NCI-H510A (cell line): Measurements from ENCODE around the gene DNAL4.
A peak's percentile ranks its signal among the peaks of the same experiment; 100 is the strongest.

Experiments
- DNase-seq: peaks from one replicate; lab custom pipeline; 2025; lab: John Stamatoyannopoulos, UW

The DNAL4 gene

GRCh38 chr22:38793721-38794466, at the start of gene DNAL4:
Gene DNAL4 (minus strand): TSS chr22:38794143. CDS start chr22:38782731, 11,412 bp downstream.
- peak; percentile 84 for DNase-seq

GRCh38 chr22:38843201-38843656, 49.3 kb upstream of the DNAL4 start:
- peak; percentile 51 for DNase-seq

DNA sequence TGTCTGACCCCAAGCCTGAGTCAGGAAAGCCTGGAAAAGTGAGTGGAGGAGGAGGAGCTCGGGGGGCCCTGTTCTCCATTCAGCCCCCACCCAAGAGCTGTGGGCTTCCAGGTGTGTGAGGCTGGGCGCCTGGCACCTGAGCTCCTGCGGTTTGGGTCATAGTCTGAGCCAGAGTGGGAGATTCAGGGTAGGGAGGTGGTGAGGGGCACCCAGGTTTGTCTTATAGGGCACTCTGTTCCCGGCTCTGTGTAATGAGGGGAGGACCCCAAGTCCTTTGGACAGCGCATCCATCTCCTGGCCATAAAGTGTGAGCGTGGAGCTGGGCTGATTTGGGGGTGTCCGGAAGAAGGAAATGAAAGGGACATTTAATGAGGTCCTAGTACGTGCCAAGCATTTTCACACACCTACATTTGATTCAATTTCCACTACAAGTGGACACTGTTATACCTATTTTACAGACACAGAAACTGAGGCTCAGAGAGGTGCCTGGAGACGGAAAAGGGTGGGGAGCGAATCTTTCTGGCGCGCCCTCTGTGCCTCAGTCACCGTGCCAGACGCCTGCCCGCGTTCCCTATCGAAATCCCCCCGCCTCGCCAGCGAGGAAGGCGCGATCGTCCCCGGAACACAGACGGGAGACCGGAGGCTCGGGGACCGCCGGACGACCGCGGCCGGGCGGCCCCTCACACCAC, 48.7 kb upstream of the DNAL4 start:
- no peak for DNase-seq

DNA sequence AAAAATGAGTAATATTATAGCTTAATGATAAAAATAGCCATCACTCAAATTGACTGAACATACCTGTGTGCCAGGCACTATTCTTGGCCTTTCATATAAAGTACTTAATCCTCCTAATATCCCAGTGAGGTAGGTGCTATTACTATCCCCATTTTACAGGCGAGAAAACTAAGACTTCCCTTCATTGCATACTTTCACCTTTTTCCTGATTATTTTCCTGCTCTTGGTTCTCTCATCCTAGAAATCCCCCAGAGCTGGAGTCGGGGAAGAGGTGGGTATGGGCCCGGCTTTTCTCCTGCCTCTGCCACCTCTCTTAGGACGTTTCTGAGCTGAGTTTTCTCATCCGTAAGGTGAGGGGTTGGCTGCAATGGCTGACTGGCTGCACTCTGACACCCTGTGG, 47.7 kb upstream of the DNAL4 start:
- DNase-seq = no peak

DNA sequence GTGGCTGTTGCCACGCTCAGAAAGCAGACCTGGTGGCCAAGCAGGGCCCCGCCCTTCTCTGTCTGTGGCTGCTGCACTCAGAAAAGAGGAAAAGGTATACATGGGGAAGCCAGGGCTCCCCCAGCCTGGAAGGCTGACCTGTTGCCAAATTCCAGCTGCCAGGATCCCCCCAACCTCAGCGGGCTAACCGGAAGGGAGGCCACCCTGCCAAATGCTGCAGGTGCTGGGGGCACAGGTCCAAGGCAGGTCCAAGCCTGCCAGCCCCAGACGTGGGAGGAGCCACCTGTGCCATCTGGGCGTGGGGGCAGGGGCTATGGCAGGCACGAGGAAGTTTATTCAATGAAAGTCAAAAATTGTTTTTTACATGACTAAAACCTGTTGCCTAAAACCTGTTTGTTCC, 47.3 kb upstream of the DNAL4 start:
- no peak for DNase-seq

DNA sequence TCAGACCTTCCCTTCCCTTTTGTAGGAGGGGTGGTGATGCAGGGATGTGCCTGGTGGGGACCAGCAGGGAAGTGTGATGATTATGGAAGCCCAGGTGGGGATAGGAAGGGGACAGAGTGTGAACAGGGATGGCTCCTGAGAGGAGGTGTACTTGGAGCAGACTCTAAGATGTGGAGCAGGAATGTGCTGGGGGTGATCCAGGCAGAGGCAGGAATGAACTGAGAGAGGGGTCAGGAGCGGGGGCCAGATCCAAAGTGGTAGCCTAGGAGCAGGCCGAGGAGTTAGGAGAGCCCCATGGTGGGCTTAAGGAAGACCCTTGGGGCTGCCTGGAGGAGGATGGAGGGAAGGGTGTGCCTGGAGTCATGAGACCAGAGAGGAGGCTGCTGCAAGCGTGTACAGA, 46.2 kb upstream of the DNAL4 start:
- no peak for DNase-seq

DNA sequence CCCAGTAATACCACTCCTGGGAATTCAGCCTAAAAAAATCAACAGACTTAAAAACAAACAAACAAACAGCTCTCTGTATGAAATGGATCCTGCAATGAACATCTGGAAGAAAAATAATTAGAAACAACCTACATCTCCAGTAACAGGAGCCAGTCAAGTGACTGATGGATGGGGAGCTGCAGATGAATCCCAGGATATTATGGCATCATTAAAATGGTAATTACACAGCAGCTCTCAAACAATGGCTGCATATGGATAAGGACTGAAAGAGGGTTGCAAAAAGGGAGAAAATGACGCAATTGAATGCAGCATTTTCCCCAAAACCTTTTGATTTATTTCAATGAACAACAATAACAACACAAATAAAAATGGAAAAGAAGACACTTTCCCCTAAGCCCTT, 45.7 kb upstream of the DNAL4 start:
- DNase-seq = no peak

DNA sequence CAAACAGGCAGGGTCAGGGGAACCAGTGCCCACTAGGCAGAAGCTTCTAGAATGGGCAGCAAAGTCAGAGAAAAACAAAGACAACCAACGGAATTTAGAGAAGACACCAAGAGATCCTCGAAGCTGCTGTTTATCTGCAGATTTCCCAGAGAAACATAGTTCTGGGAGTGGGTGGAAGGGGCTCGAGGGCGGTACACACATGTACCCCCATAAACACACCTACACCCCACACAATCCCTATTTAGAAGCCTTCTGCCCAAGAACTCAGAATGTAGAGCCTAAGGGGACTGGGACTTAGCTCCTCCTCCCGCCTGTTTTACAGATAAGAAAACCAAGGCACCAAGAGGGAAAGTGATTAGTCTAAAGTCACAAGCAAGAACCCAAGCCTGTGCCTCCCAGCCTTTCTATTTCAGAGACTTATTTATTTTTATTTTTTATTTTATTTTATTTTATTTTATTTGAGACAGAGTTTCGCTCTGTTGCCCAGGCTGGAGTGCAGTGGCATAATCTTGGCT, 43.5 kb upstream of the DNAL4 start:
- no peak for DNase-seq

- no peak for DNase-seq
Observed at GRCh38 chr22:38835888-38836301, 42.0 kb upstream of the DNAL4 start.

DNA sequence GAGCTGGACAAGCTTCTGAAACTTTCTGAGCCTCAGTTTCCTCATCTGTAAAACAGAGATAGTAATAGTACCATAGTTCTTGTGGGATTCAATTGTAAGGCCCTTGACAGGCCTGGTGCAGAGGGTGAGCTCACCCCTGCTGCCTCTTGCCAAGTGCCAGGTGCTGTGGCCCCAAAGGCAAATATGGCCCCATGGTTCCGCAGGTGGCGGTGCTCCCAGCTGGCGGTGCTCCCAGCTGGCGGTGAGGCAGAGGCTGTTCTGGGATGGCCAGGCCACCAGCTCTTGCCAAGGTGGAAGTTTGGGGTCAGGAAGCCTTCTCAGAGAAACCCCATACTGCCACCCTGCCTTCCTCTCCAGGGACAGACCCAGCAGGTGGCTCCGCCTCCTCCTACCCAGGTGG, 41.0 kb upstream of the DNAL4 start:
- no peak for DNase-seq

DNA sequence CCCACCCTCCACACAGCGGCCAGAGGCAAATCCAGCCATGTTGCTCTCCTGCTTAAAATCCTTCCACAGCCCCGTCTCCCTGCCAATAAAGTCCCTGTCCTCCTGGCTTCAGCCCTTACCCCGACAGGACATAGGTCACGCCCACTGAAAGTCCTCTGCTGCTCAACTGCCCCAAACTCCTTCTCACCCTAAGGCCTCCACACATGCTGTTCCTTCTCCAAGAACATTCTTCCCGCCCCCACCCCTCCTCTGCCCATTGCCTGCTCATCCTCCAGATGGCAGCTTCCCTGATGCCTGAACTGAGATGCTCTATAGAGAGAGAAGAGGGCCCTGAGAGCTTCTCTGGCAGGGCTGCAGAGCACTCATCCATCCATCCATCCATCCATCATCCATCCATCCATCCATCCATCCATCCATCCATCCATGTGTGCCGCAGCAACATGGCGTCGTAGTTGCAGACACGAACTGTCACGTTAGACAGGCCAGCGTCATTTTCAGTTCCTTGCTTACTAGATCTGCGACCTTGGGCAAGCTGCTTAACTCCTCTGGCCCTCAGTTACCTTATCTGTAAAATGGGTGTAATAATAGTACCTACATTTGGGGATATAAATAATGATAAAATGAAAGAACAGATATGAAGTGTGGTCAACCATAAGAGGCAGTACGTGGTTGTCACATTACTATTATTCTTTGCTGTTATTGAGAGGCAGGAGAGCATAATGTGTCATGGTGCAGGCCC, 40.4 kb upstream of the DNAL4 start:
- no peak for DNase-seq

GRCh38 chr22:38833061-38833460, 39.1 kb upstream of the DNAL4 start:
- no peak for DNase-seq

DNA sequence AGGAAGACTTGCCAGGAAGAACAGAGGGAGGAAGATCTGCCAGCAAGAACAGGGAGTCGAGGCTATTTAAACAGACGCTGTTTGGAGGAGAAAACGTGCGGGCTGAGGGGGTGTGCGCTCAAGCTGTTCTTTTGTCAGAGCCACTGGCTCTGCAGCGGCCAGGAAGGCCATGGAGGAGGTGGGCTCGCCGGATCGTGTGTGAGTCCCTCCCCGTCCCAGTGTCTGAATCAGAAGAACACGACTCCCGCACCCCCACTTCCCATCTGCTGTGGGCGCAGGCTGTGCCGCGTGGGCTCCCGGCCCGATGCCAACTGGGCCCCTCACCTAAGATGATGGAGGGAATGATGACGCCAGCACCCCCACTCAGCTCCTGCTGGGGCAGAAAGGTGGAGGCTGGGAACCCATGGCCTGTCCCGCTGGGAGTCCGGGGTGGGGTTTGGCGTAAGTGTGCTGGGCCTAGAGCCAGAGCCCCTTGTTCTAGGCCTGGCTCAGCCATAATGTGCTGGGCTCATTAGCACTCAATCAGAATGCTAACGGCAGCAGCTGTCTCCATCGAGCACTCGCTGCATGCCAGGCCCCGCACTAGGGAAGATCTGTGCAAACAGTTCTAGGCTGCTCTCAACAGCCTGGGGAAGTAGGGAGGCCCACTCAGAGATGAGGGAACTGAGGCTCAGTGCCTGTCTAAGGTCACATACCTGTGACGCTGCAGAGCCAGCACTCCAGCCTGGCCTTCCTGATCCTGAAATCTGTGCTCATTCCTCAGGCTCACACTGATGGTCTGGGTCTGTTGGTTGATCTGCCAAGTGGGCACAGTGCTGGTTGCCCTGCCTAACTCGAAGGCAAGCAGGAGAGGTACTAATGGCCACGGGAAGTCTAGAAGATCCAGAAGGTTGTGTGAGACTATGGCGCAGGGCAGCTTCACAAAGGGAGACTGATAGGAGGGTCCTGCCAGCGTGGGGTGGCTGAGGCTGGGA, 38.3 kb upstream of the DNAL4 start:
- DNase-seq = no peak

DNA sequence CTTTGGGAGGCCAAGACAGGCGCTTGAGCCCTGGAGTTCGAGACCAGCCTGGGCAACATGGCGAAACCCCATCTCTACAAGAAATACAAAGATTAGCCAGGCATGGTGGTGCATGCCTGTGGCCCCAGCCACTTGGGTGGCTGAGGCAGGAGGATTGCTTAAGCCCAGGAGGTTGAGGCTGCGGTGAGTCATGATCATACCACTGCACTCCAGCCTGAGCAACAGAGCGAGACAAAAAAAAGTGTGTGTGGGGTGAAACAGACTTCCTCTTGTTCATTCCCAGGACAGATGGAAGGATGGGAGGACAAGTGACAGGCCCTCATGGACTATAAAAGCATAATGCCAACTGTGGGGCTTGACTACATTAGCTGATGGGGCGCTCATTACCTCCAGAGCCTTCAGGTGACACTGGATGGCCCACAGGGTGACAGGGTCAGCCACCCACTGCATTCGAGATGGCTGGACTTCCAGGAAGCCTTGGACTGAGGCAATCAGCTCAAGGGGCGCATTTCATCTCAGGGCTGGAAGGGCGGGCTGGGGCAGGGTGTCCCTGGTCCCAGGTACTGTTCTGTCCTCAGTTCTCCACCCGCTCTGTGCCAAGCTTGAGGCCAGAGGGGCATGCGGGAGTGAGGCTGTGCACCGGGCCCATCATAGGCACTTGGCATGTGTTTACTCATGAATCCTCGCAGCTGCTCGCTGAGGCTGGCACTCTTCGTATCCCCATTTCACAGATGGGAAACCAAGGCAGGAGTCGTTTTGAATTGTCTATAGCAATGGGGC, 37.4 kb upstream of the DNAL4 start:
- DNase-seq = no peak

- DNase-seq = no peak
Observed at GRCh38 chr22:38830845-38831108, 36.8 kb upstream of the DNAL4 start.

- no peak for DNase-seq
Observed at GRCh38 chr22:38830026-38830844, 36.3 kb upstream of the DNAL4 start.

DNA sequence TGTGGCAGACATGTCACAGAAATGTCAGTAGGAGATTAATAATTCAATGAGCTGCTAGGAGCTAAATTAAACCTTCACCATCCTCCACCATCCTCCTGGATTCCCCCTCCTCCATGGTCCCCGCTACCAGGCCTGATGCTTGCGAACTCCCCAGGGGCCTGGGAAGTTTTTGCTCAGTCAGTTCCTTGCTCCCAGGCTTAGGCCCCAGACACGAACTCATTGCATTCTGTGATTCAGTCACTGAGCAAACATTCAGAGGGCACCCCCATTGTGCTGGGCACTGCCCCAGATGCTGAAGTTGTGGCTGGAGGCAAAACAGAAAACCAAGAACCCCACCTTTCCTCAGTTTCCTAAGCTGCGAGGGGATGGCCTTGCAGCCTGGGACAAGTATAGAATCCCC, 35.5 kb upstream of the DNAL4 start:
- no peak for DNase-seq

DNA sequence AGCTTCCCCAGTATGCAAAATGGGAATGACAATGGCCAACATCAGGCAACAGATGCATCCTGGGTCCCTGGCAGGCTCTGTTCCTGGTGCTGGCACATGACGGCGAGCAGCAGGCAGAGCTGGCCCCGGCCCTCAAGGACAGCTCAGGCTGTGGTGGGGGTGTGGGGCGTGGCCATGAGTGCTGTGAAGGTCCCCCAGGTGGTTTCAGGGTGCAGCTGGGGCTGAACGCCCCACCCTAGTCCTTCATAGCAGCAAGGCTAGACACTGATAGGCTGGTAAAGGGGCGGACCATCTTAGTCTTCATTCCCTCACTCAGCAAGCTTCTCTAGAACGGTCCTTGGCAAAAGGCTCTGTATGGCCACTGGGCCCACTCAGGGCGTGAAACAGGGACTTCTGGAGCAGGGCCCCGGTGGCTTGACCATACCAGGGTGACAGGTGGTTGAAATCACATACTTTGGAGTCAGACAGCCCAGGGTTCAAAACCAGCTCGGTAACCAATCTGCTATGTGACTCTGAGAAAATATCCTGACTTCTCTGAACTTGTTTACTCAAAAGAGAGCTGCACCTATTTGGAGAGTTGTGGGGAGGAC, 34.8 kb upstream of the DNAL4 start:
- DNase-seq = no peak

DNA sequence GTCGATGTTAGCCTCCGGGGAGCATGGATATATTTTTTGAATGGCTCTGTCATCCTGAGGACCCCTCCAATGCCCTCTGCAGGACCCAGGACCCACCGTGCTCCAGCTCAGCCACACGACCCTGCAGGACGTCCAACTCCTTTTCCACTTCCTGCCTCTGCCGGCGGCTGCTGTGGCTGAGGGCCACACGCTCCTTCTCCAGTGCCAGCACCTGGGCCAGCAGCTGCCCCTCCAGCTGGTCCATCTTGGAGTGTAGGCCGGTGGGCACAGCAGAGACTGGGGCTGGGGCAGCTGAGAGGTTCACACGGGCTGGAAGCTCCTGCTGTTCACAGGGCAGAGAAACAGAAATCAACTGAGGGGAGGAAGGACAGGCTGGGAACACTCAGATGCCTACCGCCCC, 34.2 kb upstream of the DNAL4 start:
- DNase-seq = no peak

DNA sequence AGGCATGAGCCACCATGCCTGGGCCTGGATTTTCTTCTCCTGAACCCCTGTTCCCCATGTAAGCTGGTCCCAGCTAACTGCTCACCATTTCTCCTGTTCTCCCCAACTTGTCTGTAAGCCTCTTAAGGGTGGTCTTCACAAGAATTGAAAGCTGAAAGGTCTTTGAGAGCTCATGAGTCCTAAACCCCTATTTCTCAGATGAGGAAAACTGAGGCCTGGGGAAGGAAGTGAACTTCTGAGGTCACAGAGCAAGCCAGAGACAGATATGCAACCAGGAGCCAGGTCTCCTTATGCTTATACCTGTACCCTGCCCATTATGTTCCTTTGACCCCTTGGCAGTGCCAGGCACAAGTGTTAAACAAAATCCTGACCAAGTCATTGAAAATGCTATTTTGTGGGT, 33.6 kb upstream of the DNAL4 start:
- DNase-seq = no peak
